Neural crest cell (in vitro differentiated cells): ENCODE measurements around the gene ZNF385C. TPM values are rescaled to one million over a fixed set of nuclear protein-coding genes. Genes with fewer than 3 reads are reported as not detected.

Source experiments
- DNase-seq: peaks from one replicate; pipeline ENCODE4 v3.0.0; 2021; ENCODE audit warnings: low read depth, mixed read lengths, low spot score
- H3K27ac Mint-ChIP-seq: one replicate; pipeline ENCODE4 v1.8.0; 2021; ENCODE audit warnings: mild to moderate bottlenecking, mixed read lengths; ENCODE audit not compliant: unreplicated experiment
- H3K27me3 Mint-ChIP-seq: 2 replicates; pipeline ENCODE4 v1.8.0; 2021; ENCODE audit warnings: low read depth, mild to moderate bottlenecking, mixed read lengths
- H3K36me3 Mint-ChIP-seq: 2 replicates; pipeline ENCODE4 v1.8.0; 2021; ENCODE audit warnings: low read depth, mild to moderate bottlenecking, mixed read lengths
- H3K4me1 Mint-ChIP-seq: 2 replicates; pipeline ENCODE4 v1.8.0; 2021; ENCODE audit warnings: mixed read lengths
- H3K4me3 Mint-ChIP-seq: one replicate; pipeline ENCODE4 v1.8.0; 2021; ENCODE audit warnings: mild to moderate bottlenecking, mixed read lengths
- H3K9me3 Mint-ChIP-seq: 2 replicates; pipeline ENCODE4 v1.8.0; 2021; ENCODE audit warnings: mixed read lengths
- total RNA-seq: library from RNA; stranded (reverse); gene quantifications from 2 replicates; pipeline ENCODE4 v1.2.1, GENCODE V29; 2021
- TF ChIP-seq, protein P1 (sequence below): fragments of 200-600 bp; sonication (generic); conservative IDR thresholded peaks from 2 replicates; pipeline ENCODE4 v1.5.0; 2021; ENCODE audit warnings: antibody characterized with exemption, mild to moderate bottlenecking

The ZNF385C gene
- total RNA-seq, 1 donor from 2014 or later: 1.3 TPM

DNA sequence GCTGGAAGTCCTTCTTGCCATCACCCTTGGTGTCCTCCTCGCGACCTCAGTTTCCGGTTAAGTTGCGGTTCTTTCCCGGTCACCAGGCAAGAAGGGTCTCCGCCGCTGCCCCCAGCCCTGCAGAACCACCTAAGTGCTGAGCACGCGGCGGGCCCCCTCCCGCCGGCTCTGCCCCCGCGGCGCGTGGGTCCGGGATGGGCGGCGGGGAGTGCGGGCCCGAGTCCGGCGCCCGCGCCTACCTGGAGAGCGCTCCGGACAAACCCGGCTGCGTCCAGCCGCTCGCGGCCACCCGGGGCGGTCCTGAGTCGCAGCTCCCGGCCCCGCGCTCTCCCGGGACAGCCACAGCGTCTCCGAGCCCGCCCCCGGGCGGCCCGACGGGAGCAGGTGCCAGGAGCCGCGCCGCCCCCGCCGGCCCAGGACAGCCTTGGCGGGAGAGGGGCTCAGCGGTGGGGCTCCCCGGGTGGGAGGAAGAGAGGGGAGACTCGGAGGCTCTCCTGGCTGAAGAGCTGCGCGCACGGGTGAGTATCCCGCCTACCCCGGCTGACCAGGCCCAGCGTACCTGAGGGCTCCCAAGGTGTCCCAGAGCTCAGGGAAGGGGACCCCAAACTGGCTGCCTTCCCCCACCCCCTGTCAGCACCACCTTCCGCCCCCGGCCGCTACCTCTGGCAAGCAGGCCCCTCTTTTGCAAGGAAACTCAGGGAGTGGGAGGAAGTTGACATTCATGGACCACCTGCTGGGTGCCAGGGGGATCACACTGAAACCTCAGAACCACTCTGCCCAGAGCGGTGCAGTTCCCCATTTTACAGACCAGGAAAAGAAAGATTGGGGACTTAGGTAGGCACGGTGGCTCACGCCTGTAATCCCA lies 25.7 kb downstream of the ZNF385C start:
- Mint-ChIP-seq H3K9me3 (no peaks in the 10 kb centered on the region), H3K27me3 (peaks cover 52% of the 10 kb centered on the region), H3K36me3 (no peaks in the 10 kb centered on the region), H3K27ac (no peak overlapping the region), H3K4me1 (no peaks in the 10 kb centered on the region), H3K4me3 (no peak overlapping the region)
- TF ChIP-seq, protein P1, sequence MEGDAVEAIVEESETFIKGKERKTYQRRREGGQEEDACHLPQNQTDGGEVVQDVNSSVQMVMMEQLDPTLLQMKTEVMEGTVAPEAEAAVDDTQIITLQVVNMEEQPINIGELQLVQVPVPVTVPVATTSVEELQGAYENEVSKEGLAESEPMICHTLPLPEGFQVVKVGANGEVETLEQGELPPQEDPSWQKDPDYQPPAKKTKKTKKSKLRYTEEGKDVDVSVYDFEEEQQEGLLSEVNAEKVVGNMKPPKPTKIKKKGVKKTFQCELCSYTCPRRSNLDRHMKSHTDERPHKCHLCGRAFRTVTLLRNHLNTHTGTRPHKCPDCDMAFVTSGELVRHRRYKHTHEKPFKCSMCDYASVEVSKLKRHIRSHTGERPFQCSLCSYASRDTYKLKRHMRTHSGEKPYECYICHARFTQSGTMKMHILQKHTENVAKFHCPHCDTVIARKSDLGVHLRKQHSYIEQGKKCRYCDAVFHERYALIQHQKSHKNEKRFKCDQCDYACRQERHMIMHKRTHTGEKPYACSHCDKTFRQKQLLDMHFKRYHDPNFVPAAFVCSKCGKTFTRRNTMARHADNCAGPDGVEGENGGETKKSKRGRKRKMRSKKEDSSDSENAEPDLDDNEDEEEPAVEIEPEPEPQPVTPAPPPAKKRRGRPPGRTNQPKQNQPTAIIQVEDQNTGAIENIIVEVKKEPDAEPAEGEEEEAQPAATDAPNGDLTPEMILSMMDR: peak; percentile 23
- peak; percentile 24 for DNase-seq

DNA sequence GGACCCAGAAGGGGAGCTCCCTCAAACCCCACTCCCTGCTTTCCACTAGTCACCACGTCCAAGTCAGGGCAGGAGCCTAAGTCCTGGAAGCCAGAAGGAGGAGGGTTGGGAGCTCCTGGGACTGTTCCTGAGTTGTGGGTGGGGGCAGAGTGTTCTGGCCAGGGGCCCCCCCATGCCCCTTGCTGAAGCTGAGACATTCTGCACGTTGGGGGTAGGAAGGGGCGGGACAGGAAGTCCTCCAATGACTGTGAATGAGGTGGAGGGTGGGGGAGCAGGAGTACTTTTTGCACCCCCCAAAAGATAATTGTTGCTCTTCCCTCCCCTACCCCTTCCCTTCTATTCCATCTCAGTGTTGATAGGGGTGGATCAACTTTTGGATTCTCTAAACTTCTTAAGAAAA lies 26.5 kb downstream of the ZNF385C start:
- no peak for DNase-seq
- H3K4me3 Mint-ChIP-seq: no peak overlapping the region
- TF ChIP-seq, protein P1: no peak
- no peak overlapping the region for H3K27ac Mint-ChIP-seq
- H3K36me3 Mint-ChIP-seq: no peaks in the 10 kb centered on the region
- no peaks in the 10 kb centered on the region for H3K9me3 Mint-ChIP-seq
- peaks cover 52% of the 10 kb centered on the region for H3K27me3 Mint-ChIP-seq
- H3K4me1 Mint-ChIP-seq: no peaks in the 10 kb centered on the region

DNA sequence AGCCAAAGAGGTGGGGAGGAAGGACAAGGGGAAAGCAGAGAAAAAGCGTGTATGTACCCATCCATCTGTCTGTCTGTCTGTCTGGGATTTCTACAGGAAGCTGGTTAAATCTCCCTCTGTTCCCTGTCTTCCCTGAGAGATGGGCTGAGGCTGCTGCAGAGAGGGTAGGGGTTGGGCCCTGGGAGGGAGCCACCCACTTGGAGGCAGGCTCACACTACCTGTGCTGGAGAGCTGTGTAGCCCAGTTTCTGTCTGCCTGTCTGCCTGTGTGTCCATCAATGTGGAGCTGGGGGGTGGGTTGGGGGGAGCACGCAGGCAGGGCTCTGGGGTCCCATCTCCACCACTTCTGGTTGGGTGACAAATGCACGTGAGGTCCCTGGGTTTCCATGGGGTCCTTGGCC lies 29.3 kb downstream of the ZNF385C start:
- H3K9me3 Mint-ChIP-seq: no peaks in the 10 kb centered on the region
- TF ChIP-seq, protein P1: no peak
- H3K4me1 Mint-ChIP-seq: peaks cover 3% of the 10 kb centered on the region
- DNase-seq: no peak
- H3K27me3 Mint-ChIP-seq: peaks cover 37% of the 10 kb centered on the region
- H3K36me3 Mint-ChIP-seq: no peaks in the 10 kb centered on the region
- H3K4me3 Mint-ChIP-seq: no peak overlapping the region
- no peak overlapping the region for H3K27ac Mint-ChIP-seq

DNA sequence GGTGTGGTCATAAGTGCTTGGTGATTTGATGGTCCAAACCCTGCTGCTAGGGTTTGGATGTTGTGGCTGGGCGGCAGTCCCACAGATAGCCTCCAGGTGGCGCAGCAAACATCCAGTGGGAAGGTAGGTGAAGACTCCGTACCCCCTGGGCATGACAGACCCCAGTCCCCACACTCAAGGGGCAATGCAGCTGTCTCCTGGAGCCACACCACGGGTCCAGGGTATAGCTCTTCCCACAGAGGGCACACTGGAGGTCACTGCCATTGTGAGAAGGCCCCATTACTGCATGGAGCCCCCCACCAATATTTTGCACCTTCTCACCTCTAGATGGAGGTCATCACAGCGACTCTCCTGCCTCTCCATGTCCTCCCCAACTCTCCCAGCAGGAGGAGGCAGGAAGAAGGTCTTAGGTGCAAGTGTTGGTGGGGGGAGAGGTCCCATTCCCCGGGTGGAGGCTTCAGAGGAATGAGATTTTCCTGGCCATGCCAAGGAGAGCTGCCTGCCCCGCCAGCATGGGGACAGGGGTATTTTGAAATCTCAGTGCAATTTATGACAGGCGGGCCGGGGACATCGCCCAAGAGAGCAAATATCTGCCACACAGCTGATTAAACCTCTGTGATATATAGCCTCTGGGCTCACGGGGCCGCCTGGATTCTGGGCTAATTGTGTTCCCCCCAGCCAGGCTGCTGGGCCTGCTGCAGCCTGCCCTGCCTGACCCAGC lies 30.7 kb downstream of the ZNF385C start:
- no peak overlapping the region for H3K27ac Mint-ChIP-seq
- peaks cover 24% of the 10 kb centered on the region for H3K27me3 Mint-ChIP-seq
- H3K9me3 Mint-ChIP-seq: no peaks in the 10 kb centered on the region
- TF ChIP-seq, protein P1: peak; percentile 84
- peak; percentile 77 for DNase-seq
- H3K36me3 Mint-ChIP-seq: no peaks in the 10 kb centered on the region
- H3K4me1 Mint-ChIP-seq: peaks cover 6% of the 10 kb centered on the region
- no peak overlapping the region for H3K4me3 Mint-ChIP-seq

DNA sequence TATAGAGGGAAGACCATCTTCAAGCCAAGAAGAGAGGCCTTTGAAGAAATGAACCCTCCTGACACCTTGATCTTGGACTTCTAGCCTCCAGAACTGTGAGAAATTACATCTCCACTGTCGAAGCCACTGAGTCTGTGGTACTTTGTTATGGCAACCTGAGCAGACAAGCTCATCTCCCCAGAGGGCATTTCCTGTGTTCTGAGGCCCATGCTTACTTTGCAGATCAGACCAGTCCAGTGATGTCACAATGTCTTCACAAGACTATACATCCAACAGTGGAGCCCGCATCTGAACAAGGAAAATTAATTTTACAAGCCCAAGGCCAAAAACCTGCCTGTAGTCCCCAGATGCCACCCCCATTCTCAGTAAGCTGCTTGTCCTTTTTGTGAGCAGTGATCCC lies 33.1 kb downstream of the ZNF385C start:
- DNase-seq: no peak
- TF ChIP-seq, protein P1: no peak
- Mint-ChIP-seq H3K4me1 (peaks cover 6% of the 10 kb centered on the region), H3K9me3 (no peaks in the 10 kb centered on the region), H3K36me3 (no peaks in the 10 kb centered on the region), H3K27ac (peak overlapping the region; percentile 52), H3K27me3 (peaks cover 3% of the 10 kb centered on the region), H3K4me3 (no peak overlapping the region)
